Erythroblast (primary cell): ENCODE measurements around the gene PCED1B.

ENCODE experiments used
- GATA1 ChIP-seq: IDR thresholded peaks from 2 replicates; pipeline ENCODE4 v1.6.1; 2011; ENCODE audit warnings: low read depth, mild to moderate bottlenecking, control low read depth, low read length, moderate library complexity
- POLR2A ChIP-seq: IDR thresholded peaks from 2 replicates; pipeline ENCODE4 v1.6.1; 2011; ENCODE audit warnings: mild to moderate bottlenecking, low read length

DNA sequence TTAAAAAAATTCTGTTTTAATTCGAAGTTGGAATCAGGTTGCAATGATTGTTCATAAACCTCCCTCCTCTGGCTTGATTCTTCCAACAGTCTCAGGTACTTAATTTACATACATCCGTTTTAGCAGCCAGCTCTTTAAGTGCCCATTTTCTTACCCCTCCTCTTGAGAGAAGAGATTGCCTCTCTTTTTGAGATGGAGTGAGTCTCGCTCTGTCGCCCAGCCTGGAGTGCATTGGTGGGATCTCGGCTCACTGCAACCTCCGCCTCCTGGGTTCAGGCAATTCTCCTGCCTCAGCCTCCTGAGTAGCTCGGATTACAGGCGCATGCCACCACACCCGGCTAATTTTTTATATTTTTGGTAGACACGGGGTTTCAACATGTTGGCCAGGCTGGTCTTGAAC lies 146.8 kb downstream of the PCED1B start:
- TF ChIP-seq POLR2A (no peak), GATA1 (no peak)
